IMR-90 (cell line): ENCODE measurements around the gene KRTAP10-7. TPM values are rescaled to one million over a fixed set of nuclear protein-coding genes. Genes with fewer than 3 reads are reported as not detected.

Experiments
- ATAC-seq: fragments of 200-7000 bp; cut with Tn5 transposase; 2 replicates; pipeline ENCODE4 v1.9.1; 2020; ENCODE audit warnings: low read depth, mild to moderate bottlenecking, moderate library complexity
- BruUV-seq: library from RNA; stranded (reverse); fragments of 400-500 nt; replicated peaks from 2 replicates; lab custom pipeline; 2021; lab: Mats Ljungman, UMichigan
- CTCF ChIA-PET: fragments of 300-600 bp; formaldehyde crosslinking; extraction: SDS; loops from one replicate; lab custom pipeline; 2021; ENCODE audit warnings: antibody characterized with exemption; lab: Yijun Ruan, JAX
- POLR2A ChIA-PET: fragments of 300-600 bp; sonication (Branson Sonifier 250); formaldehyde crosslinking; loops from one replicate; lab custom pipeline; 2022; ENCODE audit warnings: antibody characterized with exemption; ENCODE audit not compliant: unreplicated experiment; lab: Charles Lee
- DNase-seq: peaks from one replicate; pipeline ENCODE4 v3.0.0; 2013
- H2AFZ ChIP-seq: replicated peaks from 2 replicates; pipeline ENCODE3; 2013; ENCODE audit warnings: low read length, mild to moderate bottlenecking; ENCODE audit not compliant: poor library complexity
- H2AK5ac ChIP-seq: 2 replicates; pipeline ENCODE4 v1.6.1; 2013; ENCODE audit warnings: low read depth, low read length, inconsistent platforms
- H2AK9ac ChIP-seq: replicated peaks from 2 replicates; pipeline ENCODE3; 2013; ENCODE audit warnings: mild to moderate bottlenecking, low read depth, low read length, moderate library complexity; ENCODE audit not compliant: poor library complexity
- H2BK120ac ChIP-seq: 2 replicates; pipeline ENCODE4 v1.6.1; 2013; ENCODE audit warnings: low read depth, low read length, inconsistent platforms
- H2BK15ac ChIP-seq: 3 replicates; pipeline ENCODE4 v1.6.1; 2013; ENCODE audit warnings: low read depth, low read length, inconsistent platforms
- H2BK20ac ChIP-seq: 2 replicates; pipeline ENCODE4 v1.6.1; 2013; ENCODE audit warnings: low read depth, mild to moderate bottlenecking, inconsistent platforms, low read length, moderate library complexity
- H2BK5ac ChIP-seq: 2 replicates; pipeline ENCODE4 v1.6.1; 2013; ENCODE audit warnings: mild to moderate bottlenecking, low read depth, low read length, inconsistent platforms; ENCODE audit not compliant: poor library complexity, severe bottlenecking
- H3K14ac ChIP-seq: replicated peaks from 2 replicates; pipeline ENCODE4 v1.6.1; 2013; ENCODE audit warnings: low read depth, low read length, inconsistent platforms
- H3K18ac ChIP-seq: 2 replicates; pipeline ENCODE4 v1.6.1; 2013; ENCODE audit warnings: low read depth, low read length, control low read depth
- H3K23ac ChIP-seq: 2 replicates; pipeline ENCODE4 v1.6.1; 2013; ENCODE audit warnings: low read depth, low read length, inconsistent platforms
- H3K27ac ChIP-seq: 2 replicates; pipeline ENCODE4 v1.5.1; 2013; ENCODE audit warnings: mild to moderate bottlenecking, control low read depth, low read length; ENCODE audit not compliant: insufficient read depth
- H3K27me3 ChIP-seq: 2 replicates; pipeline ENCODE4 v1.6.1; 2013; ENCODE audit warnings: low read length; ENCODE audit not compliant: control insufficient read depth, insufficient read depth
- H3K36me3 ChIP-seq: 2 replicates; pipeline ENCODE4 v1.6.1; 2013; ENCODE audit warnings: low read length, mixed read lengths; ENCODE audit not compliant: control insufficient read depth, insufficient read depth
- H3K4ac ChIP-seq: 2 replicates; pipeline ENCODE4 v1.6.1; 2013; ENCODE audit warnings: low read depth, low read length, inconsistent platforms
- H3K4me1 ChIP-seq: 2 replicates; pipeline ENCODE4 v1.6.1; 2013; ENCODE audit warnings: low read length, mixed read lengths; ENCODE audit not compliant: control insufficient read depth, insufficient read depth
- H3K4me2 ChIP-seq: 2 replicates; pipeline ENCODE4 v1.6.1; 2013; ENCODE audit warnings: low read depth, mild to moderate bottlenecking, control low read depth, low read length, moderate library complexity
- H3K4me3 ChIP-seq: 2 replicates; pipeline ENCODE4 v1.5.1; 2013; ENCODE audit warnings: low read depth, mild to moderate bottlenecking, control low read depth, low read length, moderate library complexity; ENCODE audit not compliant: insufficient read depth
- H3K56ac ChIP-seq: 2 replicates; pipeline ENCODE4 v1.6.1; 2013; ENCODE audit warnings: low read length, inconsistent platforms; ENCODE audit not compliant: insufficient read depth; ENCODE audit errors: extremely low read depth
- H3K79me1 ChIP-seq, 2 experiments: 2 replicates each; pipeline ENCODE4 v1.6.1; 2013; ENCODE audit warnings: low read length in 2 of 2, inconsistent platforms in 1 of 2, low read depth in 1 of 2
- H3K9ac ChIP-seq: 2 replicates; pipeline ENCODE4 v1.6.1; 2013; ENCODE audit warnings: low read depth, low read length, control low read depth
- H3K9me1 ChIP-seq: 2 replicates; pipeline ENCODE4 v1.6.1; 2013; ENCODE audit warnings: low read length, inconsistent platforms; ENCODE audit not compliant: insufficient read depth
- H3K9me3 ChIP-seq: 2 replicates; pipeline ENCODE4 v1.6.1; 2013; ENCODE audit warnings: low read length; ENCODE audit not compliant: control insufficient read depth, insufficient read depth
- H4K20me1 ChIP-seq: 2 replicates; pipeline ENCODE4 v1.6.1; 2013; ENCODE audit warnings: low read length, inconsistent platforms; ENCODE audit not compliant: insufficient read depth
- H4K5ac ChIP-seq: 2 replicates; pipeline ENCODE4 v1.6.1; 2013; ENCODE audit warnings: mild to moderate bottlenecking, low read depth, low read length, control low read depth
- H4K8ac ChIP-seq, 2 experiments: 2 replicates each; pipeline ENCODE4 v1.6.1; 2013; ENCODE audit warnings: low read depth in 2 of 2, low read length in 2 of 2, control low read depth in 1 of 2, inconsistent platforms in 1 of 2
- H4K91ac ChIP-seq: 2 replicates; pipeline ENCODE4 v1.6.1; 2013; ENCODE audit warnings: low read depth, low read length, inconsistent platforms; ENCODE audit not compliant: insufficient read depth
- CEBPB ChIP-seq: IDR thresholded peaks from 2 replicates; pipeline ENCODE4 v1.6.1; 2012; ENCODE audit warnings: low read depth, low read length, improper control_type of control experiment
- FOS ChIP-seq: fragments of 150-350 bp; IDR thresholded peaks from 2 replicates; pipeline ENCODE4 v1.6.1; 2016; ENCODE audit warnings: low read depth, low read length
- MAFK ChIP-seq: IDR thresholded peaks from 2 replicates; pipeline ENCODE4 v1.6.1; 2012; ENCODE audit warnings: low read depth, low read length, improper control_type of control experiment
- NFE2L2 ChIP-seq: fragments of 150-350 bp; IDR thresholded peaks from 2 replicates; pipeline ENCODE4 v1.6.1; 2016; ENCODE audit warnings: low read depth, mild to moderate bottlenecking, low read length
- RAD21 ChIP-seq: IDR thresholded peaks from 2 replicates; pipeline ENCODE4 v1.6.1; 2012; ENCODE audit warnings: low read length, improper control_type of control experiment
- RCOR1 ChIP-seq: IDR thresholded peaks from 2 replicates; pipeline ENCODE4 v1.6.1; 2012; ENCODE audit warnings: mild to moderate bottlenecking, low read length, improper control_type of control experiment; ENCODE audit not compliant: insufficient replicate concordance
- WGBS, 2 experiments: methylation state at CpG; one replicate each; pipeline versions ENCODE4 v1.1.5 to v1.1.7; 2013; ENCODE audit warnings: missing lambda C conversion rate in 2 of 2; ENCODE audit not compliant: insufficient read length in 1 of 2; ENCODE audit errors: extremely low coverage in 2 of 2; 5-methylcytosine and 5-hydroxymethylcytosine counted together
- dilution Hi-C: fragments of 300-500 bp; cut with HindIII; formaldehyde crosslinking; loops from one replicate; pipeline ENCODE4 v1.14.3; 2018; ENCODE audit warnings: low sequenced_read_pairs; ENCODE audit not compliant: unreplicated experiment
- in situ Hi-C: fragments of 300-500 bp; cut with MboI; formaldehyde crosslinking; loops from 3 replicates; pipeline ENCODE4 v1.14.3; 2019; ENCODE audit warnings: low sequenced_read_pairs, inconsistent platforms, mixed read lengths
- intact Hi-C: fragments of 100-400 bp; cut with micrococcal nuclease; formaldehyde crosslinking; loops from 2 replicates; pipeline ENCODE4 v1.10.0; 2022
- polyA plus RNA-seq, 3 experiments: library from polyadenylated mRNA; depleted of rRNA; stranded (reverse); fragments of >200 nt; gene quantifications; 2 replicates each; pipeline ENCODE4 v1.2.3, GENCODE V29; 2012; ENCODE audit warnings: low replicate concordance in 1 of 3
- total RNA-seq: library from RNA; depleted of rRNA; stranded (reverse); fragments of >200 nt; gene quantifications from 2 replicates; pipeline ENCODE4 v1.2.3, GENCODE V29; 2012
- TF ChIP-seq, protein P1 (sequence below): fragments of 150-350 bp; IDR thresholded peaks from 2 replicates; pipeline ENCODE4 v1.6.1; 2016; ENCODE audit warnings: low read depth, mild to moderate bottlenecking, low read length, moderate library complexity, borderline replicate concordance

KRTAP10-7 gene
- total and polyA plus RNA-seq, 2 of the 4 experiments (the other 2 are of a cell fraction): not detected

DNA sequence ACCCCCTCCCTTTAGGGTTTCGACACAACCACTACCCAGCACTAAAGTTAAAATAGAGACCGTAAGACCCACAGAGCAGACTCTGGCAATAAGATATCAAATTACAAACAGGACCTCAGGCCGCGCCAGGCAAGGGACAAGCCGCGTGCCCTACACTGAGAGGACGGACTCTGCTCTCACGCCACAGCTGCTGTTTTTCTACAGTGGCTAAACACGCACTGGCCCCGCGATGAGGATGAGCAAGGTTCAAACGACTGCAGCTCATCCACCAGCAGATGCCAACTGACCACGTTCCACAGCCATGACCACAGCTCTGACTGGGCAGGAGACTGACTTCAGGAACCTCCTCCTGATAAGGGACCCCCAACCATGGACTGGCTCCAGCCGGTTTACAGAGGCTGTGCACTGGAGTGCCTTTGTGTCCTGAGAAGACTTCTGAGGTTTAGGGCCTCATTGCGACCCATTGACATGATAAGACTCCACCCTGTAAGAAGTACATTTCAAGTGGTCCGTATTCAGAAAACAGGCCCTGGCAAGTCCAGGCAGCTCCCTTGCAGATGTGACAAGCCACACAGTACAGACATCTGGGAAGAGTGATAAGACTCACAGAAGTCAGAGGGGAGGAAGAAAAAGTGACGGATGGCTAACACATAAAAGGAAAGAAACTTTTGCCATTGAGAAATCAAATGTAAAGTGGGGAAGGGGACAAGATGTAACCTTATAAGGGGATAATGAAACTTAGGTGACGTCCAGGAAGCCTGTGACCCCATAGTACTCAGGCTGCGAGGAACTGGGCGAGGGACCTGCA lies 6.6 kb upstream of the KRTAP10-7 start:
- dilution Hi-C loops (no loop called here), intact Hi-C loops (no loop called here), in situ Hi-C loops (no loop called here)
- Histone ChIP-seq H4K91ac (no peak overlapping the region), H2AK5ac (no peak overlapping the region), H3K56ac (no peak overlapping the region), H3K4me2 (no peak overlapping the region), H3K9me3 (no peaks in the 10 kb centered on the region), H3K23ac (no peak overlapping the region), H2BK120ac (no peak overlapping the region), H3K36me3 (no peaks in the 10 kb centered on the region), H3K18ac (no peak overlapping the region), H3K27ac (no peak overlapping the region), H2AK9ac (no peak overlapping the region), H3K9ac (no peak overlapping the region), H3K27me3 (peaks cover 4% of the 10 kb centered on the region; the same call in 1 of the 2 replicates), H2BK20ac (no peak overlapping the region), H4K20me1 (no peaks in the 10 kb centered on the region), H2BK5ac (no peak overlapping the region), H3K4ac (no peak overlapping the region), H3K79me1 (no peaks in the 10 kb centered on the region), H4K8ac (no peak overlapping the region), H3K9me1 (no peaks in the 10 kb centered on the region), H2AFZ (peak overlapping the region; percentile 8), H2BK15ac (no peak overlapping the region), H3K4me1 (no peaks in the 10 kb centered on the region), H3K14ac (no peak overlapping the region), H4K5ac (no peak overlapping the region), H3K4me3 (no peak overlapping the region)
- BruUV-seq: no TSS peak
- CTCF ChIA-PET: no interaction called here
- ATAC-seq: peak; percentile 73
- peak; percentile 12 for DNase-seq
- TF ChIP-seq CEBPB (no peak), MAFK (no peak), NFE2L2 (no peak), RAD21 (no peak), FOS (no peak), RCOR1 (no peak)
- TF ChIP-seq, protein P1, sequence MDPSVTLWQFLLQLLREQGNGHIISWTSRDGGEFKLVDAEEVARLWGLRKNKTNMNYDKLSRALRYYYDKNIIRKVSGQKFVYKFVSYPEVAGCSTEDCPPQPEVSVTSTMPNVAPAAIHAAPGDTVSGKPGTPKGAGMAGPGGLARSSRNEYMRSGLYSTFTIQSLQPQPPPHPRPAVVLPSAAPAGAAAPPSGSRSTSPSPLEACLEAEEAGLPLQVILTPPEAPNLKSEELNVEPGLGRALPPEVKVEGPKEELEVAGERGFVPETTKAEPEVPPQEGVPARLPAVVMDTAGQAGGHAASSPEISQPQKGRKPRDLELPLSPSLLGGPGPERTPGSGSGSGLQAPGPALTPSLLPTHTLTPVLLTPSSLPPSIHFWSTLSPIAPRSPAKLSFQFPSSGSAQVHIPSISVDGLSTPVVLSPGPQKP: no peak
- WGBS, 2 experiments: 78% methylated on average over 4 of the region's 20 CpGs; no CpG with 5 or more reads in 1 of the 2 experiments
- POLR2A ChIA-PET: no interaction called here
